Adrenal gland (tissue), 5 donors: ENCODE data around the gene DNAJC11.

Source experiments
- CTCF ChIP-seq, 6 experiments: fragments of 450-650 bp in 4 of 6; fragments of 200-600 bp in 2 of 6; sonication (generic) in 1 of 6; IDR thresholded peaks; 1 replicate in 5 of 6; 2 replicates in 1 of 6; pipeline versions ENCODE4 v1.5.1 to v1.8.0; 2016 to 2021; ENCODE audit warnings: antibody characterized with exemption in 6 of 6, mild to moderate bottlenecking in 2 of 6, moderate library complexity in 1 of 6
- POLR2A ChIP-seq, 2 donors: fragments of 450-650 bp; IDR thresholded peaks; one replicate each; pipeline ENCODE4 v1.6.1; 2017; ENCODE audit warnings: antibody characterized with exemption in 2 of 2, mild to moderate bottlenecking in 2 of 2, moderate library complexity in 1 of 2
- donor health status: DM: no; HTN: no; CAD: no.

GRCh38 chr1:6660415-6661049, 41.1 kb downstream of the DNAJC11 start:
- TF ChIP-seq CTCF (IDR thresholded peaks at IDR 0.05) = no peak
- TF ChIP-seq POLR2A (IDR thresholded peaks at IDR 0.05) = no peak
